Measurements from ENCODE around the gene GNG13.

DNA sequence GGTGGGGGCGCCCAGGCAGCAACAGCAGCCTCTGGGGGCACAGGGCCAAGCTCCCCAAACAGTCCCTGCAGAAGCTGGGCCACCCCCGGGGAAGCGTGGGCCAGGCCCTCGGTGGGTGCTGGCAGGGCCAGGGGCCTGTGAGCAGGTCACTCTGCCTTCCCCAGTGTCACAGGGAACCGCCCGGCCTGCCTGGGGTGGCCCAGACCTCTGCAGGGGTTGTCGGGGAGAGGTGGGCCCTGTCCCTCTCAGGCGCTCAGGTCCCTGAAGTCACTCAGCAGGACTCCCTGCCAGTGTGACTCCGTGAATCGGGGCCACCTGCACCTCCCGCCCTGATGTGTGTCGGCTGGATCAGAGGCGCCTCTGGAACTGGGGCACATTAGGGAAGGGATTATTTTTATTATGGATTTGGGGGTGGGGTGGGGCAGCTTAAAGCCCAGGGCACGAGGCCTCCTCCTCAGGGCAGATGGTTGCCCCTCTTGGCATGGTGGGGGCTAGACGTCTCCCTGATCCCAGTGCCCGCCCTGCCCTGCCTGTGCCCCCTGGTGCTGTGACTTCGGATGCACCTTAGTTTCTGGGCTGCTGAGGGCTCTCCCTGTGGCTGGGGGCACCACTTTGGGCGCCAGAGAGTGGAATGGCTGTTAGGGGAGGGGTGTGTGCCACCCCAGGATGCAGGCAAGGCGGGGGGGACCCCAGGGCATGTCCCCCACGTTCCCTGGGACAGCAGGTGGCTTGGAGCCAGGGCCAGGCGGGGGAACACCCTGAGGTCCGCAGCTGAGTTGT is 1.2 kb upstream of the GNG13 start:
- TF ChIP-seq, protein P1, sequence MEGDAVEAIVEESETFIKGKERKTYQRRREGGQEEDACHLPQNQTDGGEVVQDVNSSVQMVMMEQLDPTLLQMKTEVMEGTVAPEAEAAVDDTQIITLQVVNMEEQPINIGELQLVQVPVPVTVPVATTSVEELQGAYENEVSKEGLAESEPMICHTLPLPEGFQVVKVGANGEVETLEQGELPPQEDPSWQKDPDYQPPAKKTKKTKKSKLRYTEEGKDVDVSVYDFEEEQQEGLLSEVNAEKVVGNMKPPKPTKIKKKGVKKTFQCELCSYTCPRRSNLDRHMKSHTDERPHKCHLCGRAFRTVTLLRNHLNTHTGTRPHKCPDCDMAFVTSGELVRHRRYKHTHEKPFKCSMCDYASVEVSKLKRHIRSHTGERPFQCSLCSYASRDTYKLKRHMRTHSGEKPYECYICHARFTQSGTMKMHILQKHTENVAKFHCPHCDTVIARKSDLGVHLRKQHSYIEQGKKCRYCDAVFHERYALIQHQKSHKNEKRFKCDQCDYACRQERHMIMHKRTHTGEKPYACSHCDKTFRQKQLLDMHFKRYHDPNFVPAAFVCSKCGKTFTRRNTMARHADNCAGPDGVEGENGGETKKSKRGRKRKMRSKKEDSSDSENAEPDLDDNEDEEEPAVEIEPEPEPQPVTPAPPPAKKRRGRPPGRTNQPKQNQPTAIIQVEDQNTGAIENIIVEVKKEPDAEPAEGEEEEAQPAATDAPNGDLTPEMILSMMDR (IDR thresholded peaks at IDR 0.05) = no peak
- no peak for TF ChIP-seq ZFX (IDR thresholded peaks at IDR 0.05; ENCODE audit: borderline replicate concordance)

Measured in 22Rv1 (cell line).